Neural cell (in vitro differentiated cells): ENCODE measurements around the gene UGT1A3. TPM values are rescaled to one million over a fixed set of nuclear protein-coding genes. Genes with fewer than 3 reads are reported as not detected.

Source experiments
- H2AFZ ChIP-seq: fragments of 200-600, 300-800 bp; sonication (generic), shearing (Covaris generic); 2 replicates; pipeline ENCODE4 v1.6.0; 2014; ENCODE audit warnings: low read depth, mild to moderate bottlenecking, antibody characterized with exemption, low read length, moderate library complexity
- H3F3A ChIP-seq: fragments of 200-600 bp; shearing (Covaris generic); 2 replicates; pipeline ENCODE4 v1.6.1; 2016; ENCODE audit warnings: mild to moderate bottlenecking, moderate library complexity, mixed read lengths, antibody characterized with exemption, low read length; ENCODE audit not compliant: insufficient read depth, poor library complexity, severe bottlenecking
- H3K27ac ChIP-seq: fragments of 200-600, 300-800 bp; sonication (generic), shearing (Covaris generic); 2 replicates; pipeline ENCODE4 v1.5.1; 2014; ENCODE audit warnings: mild to moderate bottlenecking, low read length, moderate library complexity
- H3K27me3 ChIP-seq: fragments of 300-800, 200-600 bp; sonication (generic), shearing (Covaris generic); 2 replicates; pipeline ENCODE4 v1.6.0; 2014; ENCODE audit warnings: mild to moderate bottlenecking, low read depth, low read length, moderate library complexity; ENCODE audit not compliant: insufficient read depth
- H3K36me3 ChIP-seq: fragments of 300-800, 200-600 bp; sonication (generic), shearing (Covaris generic); 2 replicates; pipeline ENCODE4 v1.5.1; 2014; ENCODE audit warnings: mild to moderate bottlenecking, antibody characterized with exemption, low read length, moderate library complexity; ENCODE audit not compliant: insufficient read depth
- H3K4me2 ChIP-seq: fragments of 300-800, 200-600 bp; sonication (generic), shearing (Covaris generic); 2 replicates; pipeline ENCODE4 v1.6.0; 2014; ENCODE audit warnings: mild to moderate bottlenecking, low read length
- H3K4me3 ChIP-seq: fragments of 300-800, 200-600 bp; sonication (generic), shearing (Covaris generic); 2 replicates; pipeline ENCODE4 v1.5.1; 2014; ENCODE audit warnings: mild to moderate bottlenecking, low read length, moderate library complexity
- H3K79me2 ChIP-seq: fragments of 200-600 bp; shearing (Covaris generic); replicated peaks from 2 replicates; pipeline ENCODE4 v1.6.0; 2014; ENCODE audit warnings: mild to moderate bottlenecking, low read length, moderate library complexity; ENCODE audit not compliant: insufficient read depth
- H3K9ac ChIP-seq: fragments of 300-800, 200-600 bp; sonication (generic), shearing (Covaris generic); 2 replicates; pipeline ENCODE4 v1.6.1; 2016; ENCODE audit warnings: mild to moderate bottlenecking, low read length, mixed read lengths
- H3K9me2 ChIP-seq: fragments of 200-600 bp; shearing (Covaris generic); 2 replicates; pipeline ENCODE4 v1.6.1; 2016; ENCODE audit warnings: mild to moderate bottlenecking, low read length, mixed read lengths; ENCODE audit not compliant: insufficient read depth
- H3K9me3 ChIP-seq: fragments of 200-600, 300-800 bp; sonication (generic), shearing (Covaris generic); 2 replicates; pipeline ENCODE4 v1.6.1; 2016; ENCODE audit warnings: mild to moderate bottlenecking, mixed run types, low read length, moderate library complexity, mixed read lengths
- H4K20me1 ChIP-seq: fragments of 200-600 bp; shearing (Covaris generic); 2 replicates; pipeline ENCODE4 v1.6.1; 2016; ENCODE audit warnings: mild to moderate bottlenecking, mixed run types; ENCODE audit not compliant: insufficient read depth
- CTCF ChIP-seq: fragments of 450-650 bp; IDR thresholded peaks from 2 replicates; pipeline ENCODE4 v1.5.1; 2014; ENCODE audit warnings: antibody characterized with exemption, mild to moderate bottlenecking, moderate library complexity; ENCODE audit not compliant: poor library complexity, severe bottlenecking
- EP300 ChIP-seq: fragments of 450-650 bp; conservative IDR thresholded peaks from 2 replicates; pipeline ENCODE4 v1.6.1; 2014; ENCODE audit warnings: antibody characterized with exemption, mild to moderate bottlenecking, moderate library complexity; ENCODE audit not compliant: poor library complexity, severe bottlenecking
- EZH2 ChIP-seq: fragments of 200-600, 300-800 bp; shearing (Covaris generic), sonication (generic); IDR thresholded peaks from 2 replicates; pipeline ENCODE4 v1.6.1; 2014; ENCODE audit warnings: antibody characterized with exemption, low read length, borderline replicate concordance, mild to moderate bottlenecking; ENCODE audit not compliant: insufficient read depth, poor library complexity, severe bottlenecking
- MXI1 ChIP-seq: fragments of 450-650 bp; conservative IDR thresholded peaks from 2 replicates; pipeline ENCODE4 v1.6.1; 2014; ENCODE audit warnings: antibody characterized with exemption, mild to moderate bottlenecking; ENCODE audit not compliant: poor library complexity, severe bottlenecking
- POLR2AphosphoS5 ChIP-seq: IDR thresholded peaks from 2 replicates; pipeline ENCODE4 v1.6.1; 2012
- RAD21 ChIP-seq: fragments of 450-650 bp; conservative IDR thresholded peaks from 2 replicates; pipeline ENCODE4 v1.6.1; 2014; ENCODE audit warnings: antibody characterized with exemption, mild to moderate bottlenecking, moderate library complexity
- REST ChIP-seq: IDR thresholded peaks from 2 replicates; pipeline ENCODE4 v1.6.1; 2012; ENCODE audit warnings: borderline replicate concordance
- SMC3 ChIP-seq: fragments of 450-650 bp; conservative IDR thresholded peaks from 2 replicates; pipeline ENCODE4 v1.6.1; 2014; ENCODE audit warnings: antibody characterized with exemption, mild to moderate bottlenecking, moderate library complexity; ENCODE audit not compliant: poor library complexity
- TAF1 ChIP-seq: IDR thresholded peaks from 2 replicates; pipeline ENCODE4 v1.6.1; 2012; ENCODE audit warnings: low read depth
- polyA plus RNA-seq: library from polyadenylated mRNA; depleted of rRNA; stranded (reverse); fragments of >200 nt; gene quantifications from 2 replicates; pipeline ENCODE4 v1.2.3, GENCODE V29; 2014

Gene UGT1A3
- polyA plus RNA-seq, 1 donor from 2014 or later, result not detected

DNA sequence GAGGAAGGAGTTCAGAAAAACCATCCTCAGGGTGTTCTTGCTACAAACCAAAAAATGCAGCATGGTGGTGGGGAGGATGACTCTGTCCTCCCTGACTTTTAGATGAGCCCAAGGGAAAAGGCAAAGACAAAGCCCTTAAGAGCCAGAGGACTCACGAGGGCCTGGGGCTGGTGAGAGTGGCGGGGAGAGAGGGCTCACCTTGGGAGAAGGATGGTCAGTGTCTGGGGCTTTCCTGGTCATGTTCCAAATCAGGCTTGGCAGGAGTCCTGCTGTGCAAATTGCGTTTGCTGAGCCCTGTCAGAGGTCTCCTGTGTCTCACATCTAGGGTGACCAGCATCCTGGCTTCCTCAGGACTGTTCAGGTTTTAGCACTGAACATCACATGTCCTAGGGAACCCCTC, 35.9 kb downstream of the UGT1A3 start:
- TF ChIP-seq POLR2AphosphoS5 (no peak), TAF1 (no peak), SMC3 (no peak), CTCF (no peak), RAD21 (no peak), EP300 (no peak), EZH2 (no peak), MXI1 (no peak), REST (no peak)
- Histone ChIP-seq H4K20me1 (no peaks in the 10 kb centered on the region), H3F3A (no peaks in the 10 kb centered on the region), H3K27ac (no peak overlapping the region), H3K79me2 (no peaks in the 10 kb centered on the region), H3K4me3 (no peak overlapping the region), H3K9me3 (no peaks in the 10 kb centered on the region), H2AFZ (no peak overlapping the region), H3K27me3 (no peaks in the 10 kb centered on the region), H3K36me3 (no peaks in the 10 kb centered on the region), H3K9me2 (no peaks in the 10 kb centered on the region), H3K9ac (no peak overlapping the region), H3K4me2 (no peak overlapping the region)

DNA sequence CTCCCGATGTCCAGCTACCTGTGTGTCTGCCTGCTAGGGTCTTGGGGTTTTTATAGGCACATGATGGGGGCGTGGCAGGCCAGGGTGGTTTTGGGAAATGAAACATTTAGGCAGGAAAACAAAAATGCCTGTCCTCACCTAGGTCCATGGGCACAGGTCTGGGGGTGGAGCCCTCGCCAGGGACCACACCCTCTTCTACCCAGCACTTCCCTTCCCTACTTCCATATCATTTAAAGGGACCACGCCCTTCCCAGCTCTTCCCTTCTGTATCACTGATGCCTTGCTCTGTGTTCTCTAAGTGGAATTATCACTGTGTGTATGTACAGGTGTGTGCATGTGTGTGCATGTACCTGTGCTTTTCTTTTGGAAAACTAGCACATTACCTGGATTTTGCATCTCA, 37.6 kb downstream of the UGT1A3 start:
- no peak overlapping the region for H3K4me2 ChIP-seq
- no peak overlapping the region for H2AFZ ChIP-seq
- H3K4me3 ChIP-seq, result no peak overlapping the region
- H3K79me2 ChIP-seq, result no peaks in the 10 kb centered on the region
- no peaks in the 10 kb centered on the region for H3K36me3 ChIP-seq
- no peak overlapping the region for H3K27ac ChIP-seq
- TF ChIP-seq SMC3 (no peak), EZH2 (no peak), RAD21 (no peak), MXI1 (no peak), TAF1 (no peak), CTCF (no peak), EP300 (no peak), REST (no peak), POLR2AphosphoS5 (no peak)
- no peaks in the 10 kb centered on the region for H3F3A ChIP-seq
- no peaks in the 10 kb centered on the region for H4K20me1 ChIP-seq
- no peaks in the 10 kb centered on the region for H3K9me3 ChIP-seq
- no peak overlapping the region for H3K9ac ChIP-seq
- no peaks in the 10 kb centered on the region for H3K9me2 ChIP-seq
- H3K27me3 ChIP-seq, result no peaks in the 10 kb centered on the region
